ENCODE results near the gene E2F8.
"Not testable (repeated sequence)": the region's sequence is repeated elsewhere in the genome, so short reads cannot be mapped to it uniquely, and the experiment has no call there.

GRCh38 chr11:19254441-19254840 lies 13.7 kb upstream of the E2F8 start:
- TF ChIP-seq, protein P1, sequence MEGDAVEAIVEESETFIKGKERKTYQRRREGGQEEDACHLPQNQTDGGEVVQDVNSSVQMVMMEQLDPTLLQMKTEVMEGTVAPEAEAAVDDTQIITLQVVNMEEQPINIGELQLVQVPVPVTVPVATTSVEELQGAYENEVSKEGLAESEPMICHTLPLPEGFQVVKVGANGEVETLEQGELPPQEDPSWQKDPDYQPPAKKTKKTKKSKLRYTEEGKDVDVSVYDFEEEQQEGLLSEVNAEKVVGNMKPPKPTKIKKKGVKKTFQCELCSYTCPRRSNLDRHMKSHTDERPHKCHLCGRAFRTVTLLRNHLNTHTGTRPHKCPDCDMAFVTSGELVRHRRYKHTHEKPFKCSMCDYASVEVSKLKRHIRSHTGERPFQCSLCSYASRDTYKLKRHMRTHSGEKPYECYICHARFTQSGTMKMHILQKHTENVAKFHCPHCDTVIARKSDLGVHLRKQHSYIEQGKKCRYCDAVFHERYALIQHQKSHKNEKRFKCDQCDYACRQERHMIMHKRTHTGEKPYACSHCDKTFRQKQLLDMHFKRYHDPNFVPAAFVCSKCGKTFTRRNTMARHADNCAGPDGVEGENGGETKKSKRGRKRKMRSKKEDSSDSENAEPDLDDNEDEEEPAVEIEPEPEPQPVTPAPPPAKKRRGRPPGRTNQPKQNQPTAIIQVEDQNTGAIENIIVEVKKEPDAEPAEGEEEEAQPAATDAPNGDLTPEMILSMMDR (tag by site-specific recombination; IDR thresholded peaks at IDR 0.05), result not testable (repeated sequence)
- not testable (repeated sequence) for TF ChIP-seq ZNF776 (tag by site-specific recombination; IDR thresholded peaks at IDR 0.05; ENCODE audit: borderline replicate concordance); ZBTB26 (tag by site-specific recombination; optimal IDR thresholded peaks at IDR 0.05); REST (tag by site-specific recombination; IDR thresholded peaks at IDR 0.05); ZNF585B (tag by site-specific recombination; IDR thresholded peaks at IDR 0.05)
